ENCODE results near the gene PCGF1.
"Not testable (repeated sequence)": the region's sequence is repeated elsewhere in the genome, so short reads cannot be mapped to it uniquely, and the experiment has no call there.

Gene PCGF1

DNA sequence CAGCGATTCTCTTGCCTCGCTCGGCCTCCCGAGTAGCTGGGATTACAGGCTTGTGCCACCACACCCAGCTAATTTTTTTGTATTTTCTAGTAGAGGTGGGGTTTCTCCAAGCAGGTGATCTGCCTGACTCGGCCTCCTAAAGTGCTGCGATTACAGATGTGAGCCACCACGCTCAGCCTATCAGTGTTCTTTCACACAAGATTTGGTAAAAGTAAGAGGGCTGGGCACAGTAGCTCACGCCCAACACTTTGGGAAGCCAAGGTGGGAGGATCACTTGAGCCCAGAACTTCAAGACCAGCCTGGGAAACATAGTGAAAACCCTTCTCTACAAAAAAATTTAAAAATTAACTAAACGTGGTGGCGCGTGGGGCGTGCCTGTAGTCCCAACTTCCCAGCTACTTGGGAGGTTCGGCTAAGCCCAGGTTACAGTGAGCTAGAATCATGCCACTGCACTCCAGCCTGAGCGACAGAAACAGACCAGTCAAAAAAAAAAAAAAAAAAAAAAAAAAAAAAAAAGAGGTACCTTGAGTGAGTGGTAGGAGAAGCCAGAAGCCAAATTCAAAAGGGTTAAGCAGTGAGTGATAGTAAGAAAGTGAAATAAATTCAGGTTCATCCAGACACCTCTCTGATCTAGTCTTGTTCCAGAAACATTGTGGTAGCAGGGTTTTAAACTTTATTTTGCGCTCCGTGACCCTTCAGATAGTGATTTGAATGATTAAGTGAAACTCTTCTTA lies 36.0 kb downstream of the PCGF1 start:
- TF ChIP-seq POLR2A (IDR thresholded peaks at IDR 0.05; ENCODE audit: low read depth, low read length), result no peak
- no peak for FAIRE-seq
- no peak for DNase-seq (ENCODE audit: insufficient read length, low spot score)

- FAIRE-seq, result not testable (repeated sequence)
Measured at GRCh38 chr2:74470742-74471141, 36.8 kb downstream of the PCGF1 start.

DNA sequence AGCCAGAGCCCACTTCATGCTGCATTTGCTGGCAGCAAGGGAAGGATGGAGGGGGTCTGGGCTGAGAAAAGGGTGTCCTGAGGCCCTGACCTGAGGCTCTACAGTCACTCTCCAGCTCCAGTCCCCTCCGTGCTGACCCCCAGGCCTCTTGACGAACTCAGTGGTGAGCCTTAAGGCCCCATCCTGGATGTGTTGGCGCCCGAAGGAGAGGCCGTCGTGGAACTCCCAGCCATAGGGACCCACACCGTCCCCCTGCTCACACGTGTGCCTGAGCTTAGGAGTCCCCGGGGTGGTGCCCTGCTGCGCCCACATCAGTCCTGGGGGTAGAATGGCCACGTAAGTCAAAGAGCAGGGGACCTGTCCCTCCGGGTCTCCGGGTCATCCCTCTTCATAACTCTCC lies 43.1 kb downstream of the PCGF1 start:
- no peak for TF ChIP-seq POLR2A (IDR thresholded peaks at IDR 0.05; ENCODE audit: low read depth, low read length)
- FAIRE-seq, result no peak
- DNase-seq (ENCODE audit: insufficient read length, low spot score), result no peak

More at GRCh38 chr2:74470742-74471141, 36.8 kb downstream of the PCGF1 start:
- not testable (repeated sequence) for DNase-seq (ENCODE audit: insufficient read length, low spot score)

- no peak for TF ChIP-seq POLR2A (IDR thresholded peaks at IDR 0.05; ENCODE audit: low read depth, low read length)
- FAIRE-seq, result no peak
- no peak for DNase-seq (ENCODE audit: insufficient read length, low spot score)
Measured at GRCh38 chr2:74462786-74463105, 44.7 kb downstream of the PCGF1 start.

GRCh38 chr2:74462054-74462785 lies 45.3 kb downstream of the PCGF1 start:
- TF ChIP-seq POLR2A (IDR thresholded peaks at IDR 0.05; ENCODE audit: low read depth, low read length), result no peak
- no peak for FAIRE-seq

GRCh38 chr2:74461187-74462053 lies 46.1 kb downstream of the PCGF1 start:
- TF ChIP-seq POLR2A (IDR thresholded peaks at IDR 0.05; ENCODE audit: low read depth, low read length), result no peak
- FAIRE-seq (no peak), DNase-seq (ENCODE audit: insufficient read length, low spot score) (no peak)

More at GRCh38 chr2:74462054-74462785, 45.3 kb downstream of the PCGF1 start:
- no peak for DNase-seq (ENCODE audit: insufficient read length, low spot score)

DNA sequence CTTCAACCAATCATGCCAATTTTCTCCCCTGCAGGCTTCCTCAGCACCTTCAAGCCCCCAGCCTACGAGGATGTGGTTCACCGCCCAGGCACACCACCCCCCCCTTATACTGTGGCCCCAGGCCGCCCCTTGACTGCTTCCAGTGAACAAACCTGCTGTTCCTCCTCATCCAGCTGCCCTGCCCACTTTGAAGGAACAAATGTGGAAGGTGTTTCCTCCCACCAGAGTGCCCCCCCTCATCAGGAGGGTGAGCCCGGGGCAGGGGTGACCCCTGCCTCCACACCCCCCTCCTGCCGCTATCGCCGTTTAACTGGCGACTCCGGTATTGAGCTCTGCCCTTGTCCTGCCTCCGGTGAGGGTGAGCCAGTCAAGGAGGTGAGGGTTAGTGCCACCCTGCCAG lies 47.3 kb downstream of the PCGF1 start:
- not testable (repeated sequence) for FAIRE-seq; DNase-seq (ENCODE audit: insufficient read length, low spot score)

GRCh38 chr2:74459503-74460118 lies 47.9 kb downstream of the PCGF1 start:
- FAIRE-seq; DNase-seq (ENCODE audit: insufficient read length, low spot score): not testable (repeated sequence)

GRCh38 chr2:74458938-74459363 lies 48.5 kb downstream of the PCGF1 start:
- no peak for TF ChIP-seq POLR2A (IDR thresholded peaks at IDR 0.05; ENCODE audit: low read depth, low read length)
- no peak for DNase-seq (ENCODE audit: insufficient read length, low spot score)
- FAIRE-seq, result no peak

GRCh38 chr2:74458132-74458937 lies 49.2 kb downstream of the PCGF1 start, which contains the start of gene WBP1:
TSS of gene WBP1 (plus strand) at chr2:74458438. CDS start at chr2:74458603, 165 bp downstream.
- DNase-seq (ENCODE audit: insufficient read length, low spot score) (peak; percentile 99), FAIRE-seq (peak; percentile 85)
- TF ChIP-seq POLR2A (IDR thresholded peaks at IDR 0.05; ENCODE audit: low read depth, low read length), result peak; percentile 61

DNA sequence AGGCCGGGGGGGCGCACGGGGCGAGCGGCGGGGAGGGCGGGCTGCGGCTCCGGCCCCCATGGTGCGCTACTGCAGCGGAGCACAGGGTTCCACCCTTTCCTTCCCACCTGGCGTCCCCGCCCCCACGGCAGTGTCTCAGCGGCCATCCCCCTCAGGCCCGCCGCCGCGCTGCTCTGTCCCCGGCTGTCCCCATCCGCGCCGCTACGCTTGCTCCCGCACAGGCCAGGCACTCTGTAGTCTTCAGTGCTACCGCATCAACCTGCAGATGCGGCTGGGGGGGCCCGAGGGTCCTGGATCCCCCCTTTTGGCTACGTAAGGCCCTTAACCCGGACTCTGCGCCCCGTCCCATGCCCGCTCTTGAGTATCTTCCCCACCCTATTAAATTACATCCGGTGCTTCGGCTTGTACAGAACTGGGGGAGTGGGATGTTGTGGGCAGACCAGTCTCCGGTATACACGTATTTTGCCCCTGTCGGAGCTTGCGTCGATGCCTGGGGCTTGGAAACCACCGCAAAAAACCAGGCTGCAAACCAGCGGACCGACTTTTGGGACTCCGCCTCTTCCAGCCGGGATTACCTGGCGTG lies 49.9 kb downstream of the PCGF1 start:
- FAIRE-seq (no peak), DNase-seq (ENCODE audit: insufficient read length, low spot score) (no peak)
- TF ChIP-seq POLR2A (IDR thresholded peaks at IDR 0.05; ENCODE audit: low read depth, low read length), result peak; percentile 25; the same call in 1 of the 2 replicates

GRCh38 chr2:74457129-74457548 lies 50.4 kb downstream of the PCGF1 start:
- TF ChIP-seq POLR2A (IDR thresholded peaks at IDR 0.05; ENCODE audit: low read depth, low read length), result no peak
- FAIRE-seq (no peak), DNase-seq (ENCODE audit: insufficient read length, low spot score) (no peak)

Measured in H54 (cell line).